H9 (cell line): ENCODE data around the gene TAAR8. TPM values are rescaled to one million over a fixed set of nuclear protein-coding genes. Genes with fewer than 3 reads are reported as not detected.

Source experiments
- DNase-seq: peaks from one replicate; pipeline ENCODE4 v3.0.0-alpha.2; 2017
- H2AFZ ChIP-seq: one replicate; pipeline ENCODE4 v1.6.1; 2013; ENCODE audit warnings: mild to moderate bottlenecking, low read length, control low read depth, moderate library complexity
- H2AK5ac ChIP-seq: 2 replicates; pipeline ENCODE4 v1.6.1; 2013; ENCODE audit warnings: low read length, control low read depth, mixed read lengths; ENCODE audit not compliant: insufficient read length
- H2BK120ac ChIP-seq: one replicate; pipeline ENCODE4 v1.6.1; 2013; ENCODE audit warnings: low read depth, mild to moderate bottlenecking, low read length, control low read depth, inconsistent platforms; ENCODE audit not compliant: poor library complexity, severe bottlenecking
- H2BK12ac ChIP-seq: 2 replicates; pipeline ENCODE4 v1.6.1; 2013; ENCODE audit warnings: low read length, control low read depth, mixed read lengths, low read depth; ENCODE audit not compliant: insufficient read length
- H2BK15ac ChIP-seq: 2 replicates; pipeline ENCODE4 v1.6.1; 2013; ENCODE audit warnings: low read depth, low read length, control low read depth
- H2BK20ac ChIP-seq: one replicate; pipeline ENCODE4 v1.6.1; 2013; ENCODE audit warnings: low read depth, mild to moderate bottlenecking, low read length, control low read depth, inconsistent platforms; ENCODE audit not compliant: poor library complexity, severe bottlenecking
- H2BK5ac ChIP-seq: 2 replicates; pipeline ENCODE4 v1.6.1; 2013; ENCODE audit warnings: low read length, control low read depth, mixed read lengths; ENCODE audit not compliant: insufficient read length
- H3K14ac ChIP-seq: 2 replicates; pipeline ENCODE4 v1.6.1; 2013; ENCODE audit warnings: low read length, control low read depth; ENCODE audit not compliant: insufficient read depth
- H3K18ac ChIP-seq: 2 replicates; pipeline ENCODE4 v1.6.1; 2013; ENCODE audit warnings: low read depth, mild to moderate bottlenecking, mixed read lengths, low read length, control low read depth; ENCODE audit not compliant: insufficient read length
- H3K23ac ChIP-seq: 2 replicates; pipeline ENCODE4 v1.6.1; 2013; ENCODE audit warnings: low read length, control low read depth, mixed read lengths, low read depth; ENCODE audit not compliant: insufficient read length
- H3K23me2 ChIP-seq: 2 replicates; pipeline ENCODE4 v1.6.1; 2013; ENCODE audit warnings: low read depth, mild to moderate bottlenecking, mixed read lengths, low read length, control low read depth; ENCODE audit not compliant: insufficient read length, poor library complexity, severe bottlenecking
- H3K27ac ChIP-seq: 2 replicates; pipeline ENCODE4 v1.5.1; 2013; ENCODE audit warnings: low read length, control low read depth, mixed read lengths, low read depth; ENCODE audit not compliant: insufficient read length
- H3K27me3 ChIP-seq: 2 replicates; pipeline ENCODE4 v1.6.1; 2013; ENCODE audit warnings: low read length, control low read depth, inconsistent platforms; ENCODE audit not compliant: insufficient read depth
- H3K4ac ChIP-seq: 2 replicates; pipeline ENCODE4 v1.6.1; 2013; ENCODE audit warnings: low read depth, mild to moderate bottlenecking, control low read depth, inconsistent platforms, low read length, moderate library complexity
- H3K4me1 ChIP-seq: 2 replicates; pipeline ENCODE4 v1.6.1; 2013; ENCODE audit warnings: low read length, control low read depth, inconsistent platforms; ENCODE audit not compliant: insufficient read depth
- H3K4me2 ChIP-seq: 2 replicates; pipeline ENCODE4 v1.6.1; 2013; ENCODE audit warnings: low read length, control low read depth, mixed read lengths; ENCODE audit not compliant: insufficient read length, insufficient read depth
- H3K56ac ChIP-seq: 2 replicates; pipeline ENCODE4 v1.6.1; 2013; ENCODE audit warnings: low read depth, mild to moderate bottlenecking, mixed read lengths, low read length, control low read depth; ENCODE audit not compliant: insufficient read length
- H3K79me1 ChIP-seq: 2 replicates; pipeline ENCODE4 v1.6.1; 2013; ENCODE audit warnings: low read depth, mild to moderate bottlenecking, moderate library complexity, low read length, control low read depth, inconsistent platforms; ENCODE audit not compliant: insufficient read depth, poor library complexity, severe bottlenecking
- H3K79me2 ChIP-seq: 2 replicates; pipeline ENCODE4 v1.6.1; 2013; ENCODE audit warnings: low read length, control low read depth, inconsistent platforms; ENCODE audit not compliant: insufficient read depth
- H3K9ac ChIP-seq: 2 replicates; pipeline ENCODE4 v1.6.1; 2013; ENCODE audit warnings: low read length, control low read depth, mixed read lengths; ENCODE audit not compliant: insufficient read length; ENCODE audit errors: extremely low read depth
- H3K9me3 ChIP-seq: one replicate; pipeline ENCODE4 v1.6.1; 2013; ENCODE audit warnings: low read depth, low read length, inconsistent platforms; ENCODE audit not compliant: control insufficient read depth
- H3T11ph ChIP-seq: one replicate; pipeline ENCODE4 v1.6.1; 2013; ENCODE audit warnings: mild to moderate bottlenecking, low read length, control low read depth, inconsistent platforms
- H4K20me1 ChIP-seq: one replicate; pipeline ENCODE4 v1.6.1; 2013; ENCODE audit not compliant: control insufficient read depth, insufficient read length, insufficient read depth
- H4K5ac ChIP-seq: 2 replicates; pipeline ENCODE4 v1.6.1; 2013; ENCODE audit warnings: low read depth, mild to moderate bottlenecking, mixed read lengths, low read length, control low read depth; ENCODE audit not compliant: insufficient read length
- H4K8ac ChIP-seq: replicated peaks from 2 replicates; pipeline ENCODE4 v1.6.1; 2013; ENCODE audit warnings: low read length, control low read depth, mixed read lengths, low read depth; ENCODE audit not compliant: insufficient read length
- H4K91ac ChIP-seq: 2 replicates; pipeline ENCODE4 v1.6.1; 2013; ENCODE audit warnings: low read depth, mild to moderate bottlenecking, moderate library complexity, mixed read lengths, low read length, control low read depth; ENCODE audit not compliant: insufficient read length
- H3K27ac Mint-ChIP-seq, 3 experiments: 2 replicates in 2 of 3; 3 replicates in 1 of 3; pipeline ENCODE4 v1.8.0; 2020 to 2021; ENCODE audit warnings: mixed read lengths in 3 of 3, mild to moderate bottlenecking in 1 of 3, moderate library complexity in 1 of 3
- H3K27me3 Mint-ChIP-seq: 2 replicates; pipeline ENCODE4 v1.8.0; 2021; ENCODE audit warnings: low read depth, mild to moderate bottlenecking, moderate library complexity, mixed read lengths
- H3K36me3 Mint-ChIP-seq, 3 experiments: 2 replicates in 2 of 3; 3 replicates in 1 of 3; pipeline ENCODE4 v1.8.0; 2020 to 2021; ENCODE audit warnings: low read depth in 3 of 3, mixed read lengths in 3 of 3; ENCODE audit not compliant: insufficient read depth in 1 of 3
- H3K4me1 Mint-ChIP-seq, 2 experiments: 2 replicates each; pipeline ENCODE4 v1.8.0; 2020; ENCODE audit warnings: mixed read lengths in 2 of 2
- H3K4me3 Mint-ChIP-seq, 2 experiments: 2 replicates in 1 of 2; 3 replicates in 1 of 2; pipeline ENCODE4 v1.8.0; 2020 to 2021; ENCODE audit warnings: mild to moderate bottlenecking in 2 of 2, mixed read lengths in 2 of 2, moderate library complexity in 1 of 2
- H3K9me3 Mint-ChIP-seq, 2 experiments: 2 replicates in 1 of 2; 3 replicates in 1 of 2; pipeline ENCODE4 v1.8.0; 2020; ENCODE audit warnings: mild to moderate bottlenecking in 2 of 2, mixed read lengths in 2 of 2, moderate library complexity in 1 of 2
- WGBS: extraction: QIAGEN DNeasy Blood & Tissue Kit; methylation state at CpG from one replicate; pipeline ENCODE4 v1.1.7; 2013; ENCODE audit warnings: missing lambda C conversion rate, low lambda C conversion rate, mixed read lengths; ENCODE audit not compliant: insufficient read length; ENCODE audit errors: extremely low coverage; 5-methylcytosine and 5-hydroxymethylcytosine counted together
- total RNA-seq: library from RNA; stranded (reverse); gene quantifications from 2 replicates; pipeline ENCODE4 v1.2.1, GENCODE V29; 2021
- TF ChIP-seq, protein P1 (sequence below): fragments of 200-600 bp; sonication (generic); conservative IDR thresholded peaks from 3 replicates; pipeline ENCODE4 v1.8.0; 2021; ENCODE audit warnings: antibody characterized with exemption, mild to moderate bottlenecking

The TAAR8 gene
- total RNA-seq, 1 experiment from 2014 or later = not detected

GRCh38 chr6:132512342-132512637 is 40.2 kb upstream of the TAAR8 start:
- Histone ChIP-seq H2BK15ac (no peak overlapping the region), H2BK20ac (no peak overlapping the region), H3K9me3 (no peaks in the 10 kb centered on the region), H2BK120ac (no peak overlapping the region), H4K5ac (no peak overlapping the region), H3K4me1 (no peaks in the 10 kb centered on the region; the same call in 1 of the 2 replicates), H2BK5ac (no peak overlapping the region), H3K56ac (no peak overlapping the region), H3K18ac (no peak overlapping the region), H2BK12ac (no peak overlapping the region), H3T11ph (no peak overlapping the region), H3K4me2 (peak overlapping the region; percentile 78), H4K91ac (no peak overlapping the region), H3K23ac (no peak overlapping the region), H2AFZ (no peak overlapping the region), H3K9ac (no peak overlapping the region), H3K27ac (no peak overlapping the region), H3K27me3 (no peaks in the 10 kb centered on the region), H3K79me2 (peaks cover 4% of the 10 kb centered on the region; the same call in 1 of the 2 replicates), H4K8ac (no peak overlapping the region), H3K79me1 (peaks cover 3% of the 10 kb centered on the region), H3K23me2 (no peaks in the 10 kb centered on the region), H4K20me1 (no peaks in the 10 kb centered on the region), H2AK5ac (no peak overlapping the region), H3K4ac (no peak overlapping the region), H3K14ac (no peak overlapping the region)
- Mint-ChIP-seq H3K4me3 (peak overlapping the region; percentile 91 to 92), H3K36me3 (peaks cover 0 to 9% (median 8%) of the 10 kb centered on the region in 3 experiments; a peak in 3 of 7 replicates), H3K4me1 (peaks cover 16% of the 10 kb centered on the region in 2 experiments), H3K9me3 (no peaks in the 10 kb centered on the region), H3K27me3 (peaks cover 13% of the 10 kb centered on the region), H3K27ac (no peak overlapping the region)
- no peak for DNase-seq
- no CpG with 5 or more reads among the region's 7 CpGs for WGBS
- TF ChIP-seq, protein P1, sequence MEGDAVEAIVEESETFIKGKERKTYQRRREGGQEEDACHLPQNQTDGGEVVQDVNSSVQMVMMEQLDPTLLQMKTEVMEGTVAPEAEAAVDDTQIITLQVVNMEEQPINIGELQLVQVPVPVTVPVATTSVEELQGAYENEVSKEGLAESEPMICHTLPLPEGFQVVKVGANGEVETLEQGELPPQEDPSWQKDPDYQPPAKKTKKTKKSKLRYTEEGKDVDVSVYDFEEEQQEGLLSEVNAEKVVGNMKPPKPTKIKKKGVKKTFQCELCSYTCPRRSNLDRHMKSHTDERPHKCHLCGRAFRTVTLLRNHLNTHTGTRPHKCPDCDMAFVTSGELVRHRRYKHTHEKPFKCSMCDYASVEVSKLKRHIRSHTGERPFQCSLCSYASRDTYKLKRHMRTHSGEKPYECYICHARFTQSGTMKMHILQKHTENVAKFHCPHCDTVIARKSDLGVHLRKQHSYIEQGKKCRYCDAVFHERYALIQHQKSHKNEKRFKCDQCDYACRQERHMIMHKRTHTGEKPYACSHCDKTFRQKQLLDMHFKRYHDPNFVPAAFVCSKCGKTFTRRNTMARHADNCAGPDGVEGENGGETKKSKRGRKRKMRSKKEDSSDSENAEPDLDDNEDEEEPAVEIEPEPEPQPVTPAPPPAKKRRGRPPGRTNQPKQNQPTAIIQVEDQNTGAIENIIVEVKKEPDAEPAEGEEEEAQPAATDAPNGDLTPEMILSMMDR = no peak
